ENCODE results near the gene DENND6B.
A peak's percentile ranks its signal among the peaks of the same experiment; 100 is the strongest.
"Not testable (repeated sequence)": the region's sequence is repeated elsewhere in the genome, so short reads cannot be mapped to it uniquely, and the experiment has no call there.

DENND6B gene

GRCh38 chr22:50280708-50281383 is 46.0 kb downstream of the DENND6B start:
- Histone ChIP-seq H3K36me3 (ENCODE audit: control insufficient read depth, insufficient read depth, low read length, severe bottlenecking) (peaks cover 76% of the 10 kb centered on the region), H3K9me3 (ENCODE audit: control insufficient read depth, low read length) (no peaks in the 10 kb centered on the region), H3K4me1 (ENCODE audit: control insufficient read depth, insufficient read depth, low read length) (no peaks in the 10 kb centered on the region), H3K27me3 (replicated peaks; ENCODE audit: control insufficient read depth, insufficient read depth, low read length) (no peaks in the 10 kb centered on the region), H3K9ac (ENCODE audit: low read length) (no peak overlapping the region), H3K4me3 (ENCODE audit: low read length) (no peak overlapping the region)
- no peak for DNase-seq (ENCODE audit: low read depth)

GRCh38 chr22:50280022-50280707 is 46.6 kb downstream of the DENND6B start:
- H3K9me3 ChIP-seq (ENCODE audit: control insufficient read depth, low read length) = no peaks in the 10 kb centered on the region
- no peaks in the 10 kb centered on the region for H3K4me1 ChIP-seq (ENCODE audit: control insufficient read depth, insufficient read depth, low read length)
- no peak for DNase-seq (ENCODE audit: low read depth)
- H3K27me3 ChIP-seq (replicated peaks; ENCODE audit: control insufficient read depth, insufficient read depth, low read length) = no peaks in the 10 kb centered on the region
- peaks cover 80% of the 10 kb centered on the region for H3K36me3 ChIP-seq (ENCODE audit: control insufficient read depth, insufficient read depth, low read length, severe bottlenecking)
- no peak overlapping the region for H3K9ac ChIP-seq (ENCODE audit: low read length)
- H3K4me3 ChIP-seq (ENCODE audit: low read length) = no peak overlapping the region

GRCh38 chr22:50278956-50279619 is 47.7 kb downstream of the DENND6B start:
- Histone ChIP-seq H3K4me1 (ENCODE audit: control insufficient read depth, insufficient read depth, low read length) (no peaks in the 10 kb centered on the region), H3K9ac (ENCODE audit: low read length) (no peak overlapping the region), H3K27me3 (replicated peaks; ENCODE audit: control insufficient read depth, insufficient read depth, low read length) (no peaks in the 10 kb centered on the region), H3K9me3 (ENCODE audit: control insufficient read depth, low read length) (no peaks in the 10 kb centered on the region), H3K4me3 (ENCODE audit: low read length) (no peak overlapping the region), H3K36me3 (ENCODE audit: control insufficient read depth, insufficient read depth, low read length, severe bottlenecking) (peaks cover 82% of the 10 kb centered on the region)
- DNase-seq (ENCODE audit: low read depth) = no peak

DNA sequence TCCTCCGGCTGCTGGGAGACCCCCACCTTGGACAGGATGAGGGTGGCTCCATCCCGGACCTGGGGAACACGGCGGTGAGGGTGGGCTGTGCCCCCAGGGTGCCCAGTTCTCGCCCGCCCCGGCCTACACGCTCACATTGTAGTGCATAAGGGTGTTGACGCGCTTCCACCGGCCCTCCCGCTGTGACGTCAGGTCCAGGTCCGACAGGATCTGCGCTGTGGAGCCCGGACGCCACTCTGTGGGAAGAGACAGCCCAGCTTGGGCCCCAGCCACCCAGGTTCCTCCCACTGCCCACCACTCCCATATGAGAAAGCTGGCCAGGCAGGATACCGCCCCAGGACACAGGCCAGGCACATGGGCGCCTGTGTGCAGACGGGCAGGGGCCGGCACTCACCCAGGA is 48.4 kb downstream of the DENND6B start:
- Histone ChIP-seq H3K4me1 (ENCODE audit: control insufficient read depth, insufficient read depth, low read length) (no peaks in the 10 kb centered on the region), H3K9ac (ENCODE audit: low read length) (no peak overlapping the region), H3K27me3 (replicated peaks; ENCODE audit: control insufficient read depth, insufficient read depth, low read length) (no peaks in the 10 kb centered on the region), H3K4me3 (ENCODE audit: low read length) (no peak overlapping the region), H3K9me3 (ENCODE audit: control insufficient read depth, low read length) (no peaks in the 10 kb centered on the region), H3K36me3 (ENCODE audit: control insufficient read depth, insufficient read depth, low read length, severe bottlenecking) (peaks cover 82% of the 10 kb centered on the region)
- DNase-seq (ENCODE audit: low read depth) = no peak

GRCh38 chr22:50277761-50278160 is 49.1 kb downstream of the DENND6B start:
- H3K36me3 ChIP-seq (ENCODE audit: control insufficient read depth, insufficient read depth, low read length, severe bottlenecking) = peaks cover 76% of the 10 kb centered on the region
- H3K4me3 ChIP-seq (ENCODE audit: low read length) = no peak overlapping the region
- H3K9me3 ChIP-seq (ENCODE audit: control insufficient read depth, low read length) = no peaks in the 10 kb centered on the region
- no peak overlapping the region for H3K9ac ChIP-seq (ENCODE audit: low read length)
- H3K4me1 ChIP-seq (ENCODE audit: control insufficient read depth, insufficient read depth, low read length) = no peaks in the 10 kb centered on the region
- no peak for DNase-seq (ENCODE audit: low read depth)
- H3K27me3 ChIP-seq (replicated peaks; ENCODE audit: control insufficient read depth, insufficient read depth, low read length) = no peaks in the 10 kb centered on the region

DNA sequence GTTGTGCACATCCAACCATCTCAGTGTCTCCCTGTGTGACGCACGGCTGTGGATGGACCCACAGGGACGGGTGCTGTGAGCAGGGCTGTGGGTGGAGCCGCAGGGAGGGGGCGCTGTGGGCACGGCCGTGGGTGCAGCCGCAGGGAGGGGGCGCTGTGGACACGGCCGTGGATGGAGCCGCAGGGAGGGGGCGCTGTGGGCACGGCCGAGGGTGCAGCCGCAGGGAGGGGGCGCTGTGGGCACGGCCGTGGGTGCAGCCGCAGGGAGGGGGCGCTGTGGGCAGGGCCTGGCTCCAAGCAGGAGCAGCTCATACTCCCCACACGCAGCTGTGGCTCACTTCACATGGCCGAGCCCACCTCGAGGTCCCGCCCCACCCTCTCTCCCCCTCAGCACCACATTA is 50.7 kb downstream of the DENND6B start:
- Histone ChIP-seq H3K36me3 (ENCODE audit: control insufficient read depth, insufficient read depth, low read length, severe bottlenecking) (peaks cover 62% of the 10 kb centered on the region), H3K4me3 (ENCODE audit: low read length) (no peak overlapping the region), H3K27me3 (replicated peaks; ENCODE audit: control insufficient read depth, insufficient read depth, low read length) (no peaks in the 10 kb centered on the region), H3K9ac (ENCODE audit: low read length) (no peak overlapping the region), H3K4me1 (ENCODE audit: control insufficient read depth, insufficient read depth, low read length) (peaks cover 4% of the 10 kb centered on the region), H3K9me3 (ENCODE audit: control insufficient read depth, low read length) (no peaks in the 10 kb centered on the region)
- peak; percentile 49 for DNase-seq (ENCODE audit: low read depth)

- Histone ChIP-seq H3K4me3 (ENCODE audit: low read length) (no peak overlapping the region), H3K27me3 (replicated peaks; ENCODE audit: control insufficient read depth, insufficient read depth, low read length) (no peaks in the 10 kb centered on the region), H3K36me3 (ENCODE audit: control insufficient read depth, insufficient read depth, low read length, severe bottlenecking) (peaks cover 56% of the 10 kb centered on the region), H3K9ac (ENCODE audit: low read length) (no peak overlapping the region), H3K4me1 (ENCODE audit: control insufficient read depth, insufficient read depth, low read length) (peaks cover 11% of the 10 kb centered on the region), H3K9me3 (ENCODE audit: control insufficient read depth, low read length) (no peaks in the 10 kb centered on the region)
- no peak for DNase-seq (ENCODE audit: low read depth)
Observed at GRCh38 chr22:50275181-50276055, 51.4 kb downstream of the DENND6B start.

GRCh38 chr22:50274771-50275170 is 52.0 kb downstream of the DENND6B start:
- Histone ChIP-seq H3K9ac (ENCODE audit: low read length) (no peak overlapping the region), H3K4me1 (ENCODE audit: control insufficient read depth, insufficient read depth, low read length) (peaks cover 11% of the 10 kb centered on the region), H3K27me3 (replicated peaks; ENCODE audit: control insufficient read depth, insufficient read depth, low read length) (no peaks in the 10 kb centered on the region), H3K36me3 (ENCODE audit: control insufficient read depth, insufficient read depth, low read length, severe bottlenecking) (peaks cover 50% of the 10 kb centered on the region), H3K9me3 (ENCODE audit: control insufficient read depth, low read length) (no peaks in the 10 kb centered on the region), H3K4me3 (ENCODE audit: low read length) (no peak overlapping the region)
- DNase-seq (ENCODE audit: low read depth) = no peak

- Histone ChIP-seq H3K9ac (ENCODE audit: low read length) (no peak overlapping the region), H3K27me3 (replicated peaks; ENCODE audit: control insufficient read depth, insufficient read depth, low read length) (no peaks in the 10 kb centered on the region), H3K36me3 (ENCODE audit: control insufficient read depth, insufficient read depth, low read length, severe bottlenecking) (peaks cover 45% of the 10 kb centered on the region), H3K4me3 (ENCODE audit: low read length) (no peak overlapping the region), H3K4me1 (ENCODE audit: control insufficient read depth, insufficient read depth, low read length) (peaks cover 14% of the 10 kb centered on the region), H3K9me3 (ENCODE audit: control insufficient read depth, low read length) (no peaks in the 10 kb centered on the region)
- DNase-seq (ENCODE audit: low read depth) = peak; percentile 73
Observed at GRCh38 chr22:50274311-50274710, 52.5 kb downstream of the DENND6B start.

GRCh38 chr22:50273781-50274180 is 53.0 kb downstream of the DENND6B start:
- Histone ChIP-seq H3K36me3 (ENCODE audit: control insufficient read depth, insufficient read depth, low read length, severe bottlenecking) (peaks cover 40% of the 10 kb centered on the region), H3K4me1 (ENCODE audit: control insufficient read depth, insufficient read depth, low read length) (peaks cover 19% of the 10 kb centered on the region)
- DNase-seq (ENCODE audit: low read depth); H3K27me3 ChIP-seq (replicated peaks; ENCODE audit: control insufficient read depth, insufficient read depth, low read length); H3K4me3 ChIP-seq (ENCODE audit: low read length); H3K9ac ChIP-seq (ENCODE audit: low read length); H3K9me3 ChIP-seq (ENCODE audit: control insufficient read depth, low read length): not testable (repeated sequence)

DNA sequence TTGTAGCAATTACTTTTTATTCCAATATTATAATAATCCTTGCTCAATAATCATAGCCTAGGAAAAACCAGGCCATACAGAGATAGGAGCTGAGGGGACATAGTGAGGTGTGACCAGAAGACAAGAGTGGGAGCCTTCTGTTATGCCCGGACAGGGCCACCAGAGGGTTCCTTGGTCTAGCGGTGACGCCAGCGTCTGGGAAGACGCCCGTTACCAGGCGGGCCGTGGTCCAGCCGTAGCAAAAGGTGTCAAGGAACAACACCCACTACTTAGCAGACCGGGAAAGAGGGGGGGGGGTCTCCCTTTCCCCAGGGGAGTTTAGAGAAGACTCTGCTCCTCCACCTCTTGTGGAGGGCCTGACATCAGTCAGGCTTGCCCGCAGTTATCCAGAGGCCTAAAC is 53.5 kb downstream of the DENND6B start:
- H3K9me3 ChIP-seq (ENCODE audit: control insufficient read depth, low read length); H3K9ac ChIP-seq (ENCODE audit: low read length); H3K27me3 ChIP-seq (replicated peaks; ENCODE audit: control insufficient read depth, insufficient read depth, low read length); DNase-seq (ENCODE audit: low read depth); H3K4me3 ChIP-seq (ENCODE audit: low read length): not testable (repeated sequence)
- Histone ChIP-seq H3K4me1 (ENCODE audit: control insufficient read depth, insufficient read depth, low read length) (peaks cover 23% of the 10 kb centered on the region), H3K36me3 (ENCODE audit: control insufficient read depth, insufficient read depth, low read length, severe bottlenecking) (peaks cover 36% of the 10 kb centered on the region)

Measured in adipocyte (in vitro differentiated cells).